T-helper 1 cell treated with Interleukin-12 subunit alpha and Interleukin-12 subunit beta and Interleukin-4 antibody, amounts not matched to agents 30 ng/mL and 1 ng/mL, for 36 hours (primary cell): ENCODE measurements around the gene GHR. TPM values are rescaled to one million over a fixed set of nuclear protein-coding genes. Genes with fewer than 3 reads are reported as not detected.
"Not testable (repeated sequence)": the region's sequence is repeated elsewhere in the genome, so short reads cannot be mapped to it uniquely, and the experiment has no call there.

Source experiments
- intact Hi-C: fragments of 100-400 bp; cut with micrococcal nuclease; formaldehyde crosslinking; loops from one replicate; pipeline ENCODE4 v1.15.1; 2024
- total RNA-seq: library from RNA; stranded (reverse); gene quantifications from 2 replicates; pipeline ENCODE4 v1.2.3, GENCODE V29; 2022

Gene GHR
- total RNA-seq, 1 donor from 2014 or later = not detected

DNA sequence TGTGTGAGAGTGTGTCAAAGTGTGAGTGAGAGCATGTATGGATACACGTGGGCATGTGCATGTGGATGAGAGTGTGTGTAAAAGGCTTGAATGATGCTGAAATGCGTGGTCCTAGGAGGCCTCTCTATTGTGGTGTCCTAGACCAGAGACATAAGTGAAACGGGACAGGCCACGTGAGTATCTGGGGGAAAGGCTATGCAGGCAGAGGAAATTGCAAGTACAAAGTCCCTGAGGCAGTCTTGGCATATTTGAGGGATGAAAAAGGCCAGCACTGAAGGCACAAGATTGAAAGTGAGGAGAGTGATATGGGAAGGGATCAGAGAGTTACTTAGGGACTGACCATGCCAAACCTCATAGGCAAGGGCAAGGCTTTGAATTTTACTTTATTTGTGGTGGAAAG is 266.2 kb downstream of the GHR start:
- intact Hi-C loops = no loop called here

DNA sequence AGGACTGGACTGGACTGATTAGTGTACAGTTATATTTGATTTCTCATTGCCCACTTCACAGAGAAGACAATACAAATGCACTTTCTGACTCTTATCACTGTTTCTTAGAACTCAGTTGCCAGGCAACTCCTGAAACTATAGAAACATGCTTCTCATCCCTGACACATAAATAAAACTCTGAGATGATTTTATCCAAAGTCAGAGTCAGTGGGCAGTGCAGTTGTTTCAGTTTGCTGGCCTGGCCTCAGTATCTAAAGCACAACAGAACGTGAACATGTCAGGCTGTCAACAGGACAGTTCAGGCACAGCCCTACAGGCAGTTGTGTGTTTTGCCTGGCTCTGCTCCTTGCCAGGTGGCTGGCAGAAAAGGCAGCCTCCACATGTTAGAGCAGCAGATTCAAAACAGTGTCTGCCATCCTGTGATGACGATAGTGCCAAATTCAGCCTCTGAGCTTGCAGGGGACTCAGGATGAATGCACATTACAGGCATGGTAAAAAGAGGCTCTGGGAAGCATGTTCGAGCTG is 268.2 kb downstream of the GHR start:
- intact Hi-C loops = no loop called here

DNA sequence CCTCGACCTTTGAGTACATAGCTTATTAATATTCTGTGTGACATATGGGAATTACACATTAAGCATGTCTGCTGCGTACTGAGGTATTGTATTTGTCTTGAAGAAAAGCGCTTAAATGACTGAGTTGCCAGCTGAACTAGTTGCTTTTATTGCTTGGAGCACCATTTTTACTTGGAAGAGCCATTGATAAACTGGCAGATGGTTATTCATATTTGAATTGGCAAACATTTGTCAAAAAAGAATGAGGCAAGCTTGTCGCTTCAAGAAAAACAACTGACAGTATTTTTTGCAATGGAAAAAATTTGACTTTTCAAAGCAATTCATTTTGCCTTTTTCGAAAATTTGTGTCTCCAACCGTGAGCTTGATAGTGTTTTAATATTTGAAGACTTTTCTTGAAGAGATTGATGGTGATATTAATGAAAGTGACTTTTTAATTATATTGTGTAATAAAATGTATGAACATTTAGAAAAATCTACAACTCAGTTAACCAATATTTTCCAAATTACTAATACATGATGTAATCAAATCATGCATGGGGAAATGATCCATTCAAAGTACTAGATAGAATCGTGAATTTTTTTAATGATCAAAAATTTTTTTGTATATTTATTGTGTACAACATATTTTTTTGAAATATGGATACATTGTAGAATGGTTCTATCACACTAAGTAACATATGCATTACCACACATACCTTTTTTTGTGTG is 278.3 kb downstream of the GHR start:
- intact Hi-C loops = no loop called here

DNA sequence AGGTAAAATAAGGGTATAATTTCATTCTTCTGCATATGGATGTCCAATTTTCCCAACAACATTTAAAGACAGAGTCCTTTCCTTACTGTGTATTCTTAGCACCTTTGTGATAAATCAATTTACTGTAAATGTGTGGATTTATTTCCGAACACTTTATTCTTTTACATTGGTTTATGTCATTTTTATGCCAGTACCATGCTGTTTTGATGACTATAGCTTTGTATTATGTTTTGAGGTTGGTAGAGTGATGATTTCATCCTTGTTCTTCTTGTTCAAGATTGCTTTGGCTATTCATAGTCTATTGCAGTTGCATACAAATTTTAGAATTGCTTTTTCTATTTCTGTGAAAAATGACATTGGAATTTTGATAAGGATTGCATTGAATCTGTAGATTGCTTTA is 280.0 kb downstream of the GHR start:
- intact Hi-C loops = no loop called here

DNA sequence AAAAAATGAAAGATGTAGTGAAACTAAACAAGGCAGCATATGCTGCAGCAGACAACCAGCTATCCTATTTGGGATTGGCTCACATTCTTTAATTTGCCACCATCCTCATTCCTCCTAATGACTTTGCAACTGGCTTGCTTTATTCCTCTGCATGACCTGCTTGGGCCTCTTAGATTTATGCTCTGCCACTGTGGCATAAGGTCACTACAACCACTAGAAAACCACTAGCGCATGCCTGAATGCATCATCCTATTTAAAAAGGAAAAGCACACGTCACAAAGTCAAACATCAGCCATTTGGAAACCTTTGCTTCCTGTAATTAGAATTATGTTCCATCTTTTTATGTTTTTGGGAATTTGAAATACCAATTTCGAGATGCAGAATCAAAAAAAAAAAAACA is 292.5 kb downstream of the GHR start:
- intact Hi-C loops = no loop called here

DNA sequence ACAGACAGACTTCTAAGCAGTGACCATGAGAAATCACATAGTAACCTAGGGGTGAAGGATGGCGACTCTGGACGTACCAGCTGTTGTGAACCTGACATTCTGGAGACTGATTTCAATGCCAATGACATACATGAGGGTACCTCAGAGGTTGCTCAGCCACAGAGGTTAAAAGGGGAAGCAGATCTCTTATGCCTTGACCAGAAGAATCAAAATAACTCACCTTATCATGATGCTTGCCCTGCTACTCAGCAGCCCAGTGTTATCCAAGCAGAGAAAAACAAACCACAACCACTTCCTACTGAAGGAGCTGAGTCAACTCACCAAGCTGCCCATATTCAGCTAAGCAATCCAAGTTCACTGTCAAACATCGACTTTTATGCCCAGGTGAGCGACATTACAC is 295.4 kb downstream of the GHR start:
- intact Hi-C loops = loop anchor here (2.0 kb wide), 1 partner anchor 48 kb away; no protein-coding TSS in a partner anchor

DNA sequence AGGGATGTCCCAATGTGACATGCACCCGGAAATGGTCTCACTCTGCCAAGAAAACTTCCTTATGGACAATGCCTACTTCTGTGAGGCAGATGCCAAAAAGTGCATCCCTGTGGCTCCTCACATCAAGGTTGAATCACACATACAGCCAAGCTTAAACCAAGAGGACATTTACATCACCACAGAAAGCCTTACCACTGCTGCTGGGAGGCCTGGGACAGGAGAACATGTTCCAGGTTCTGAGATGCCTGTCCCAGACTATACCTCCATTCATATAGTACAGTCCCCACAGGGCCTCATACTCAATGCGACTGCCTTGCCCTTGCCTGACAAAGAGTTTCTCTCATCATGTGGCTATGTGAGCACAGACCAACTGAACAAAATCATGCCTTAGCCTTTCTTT is 295.8 kb downstream of the GHR start:
- intact Hi-C loops = loop anchor here (2.0 kb wide), 1 partner anchor 48 kb away; no protein-coding TSS in a partner anchor

DNA sequence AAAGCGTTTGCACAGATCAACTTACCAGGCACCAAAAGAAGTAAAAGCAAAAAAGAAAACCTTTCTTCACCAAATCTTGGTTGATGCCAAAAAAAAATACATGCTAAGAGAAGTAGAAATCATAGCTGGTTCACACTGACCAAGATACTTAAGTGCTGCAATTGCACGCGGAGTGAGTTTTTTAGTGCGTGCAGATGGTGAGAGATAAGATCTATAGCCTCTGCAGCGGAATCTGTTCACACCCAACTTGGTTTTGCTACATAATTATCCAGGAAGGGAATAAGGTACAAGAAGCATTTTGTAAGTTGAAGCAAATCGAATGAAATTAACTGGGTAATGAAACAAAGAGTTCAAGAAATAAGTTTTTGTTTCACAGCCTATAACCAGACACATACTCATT is 297.0 kb downstream of the GHR start:
- intact Hi-C loops = no loop called here

DNA sequence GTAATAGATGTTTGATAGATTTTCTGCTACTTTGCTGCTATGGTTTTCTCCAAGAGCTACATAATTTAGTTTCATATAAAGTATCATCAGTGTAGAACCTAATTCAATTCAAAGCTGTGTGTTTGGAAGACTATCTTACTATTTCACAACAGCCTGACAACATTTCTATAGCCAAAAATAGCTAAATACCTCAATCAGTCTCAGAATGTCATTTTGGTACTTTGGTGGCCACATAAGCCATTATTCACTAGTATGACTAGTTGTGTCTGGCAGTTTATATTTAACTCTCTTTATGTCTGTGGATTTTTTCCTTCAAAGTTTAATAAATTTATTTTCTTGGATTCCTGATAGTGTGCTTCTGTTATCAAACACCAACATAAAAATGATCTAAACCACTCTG is 298.2 kb downstream of the GHR start:
- intact Hi-C loops = no loop called here

DNA sequence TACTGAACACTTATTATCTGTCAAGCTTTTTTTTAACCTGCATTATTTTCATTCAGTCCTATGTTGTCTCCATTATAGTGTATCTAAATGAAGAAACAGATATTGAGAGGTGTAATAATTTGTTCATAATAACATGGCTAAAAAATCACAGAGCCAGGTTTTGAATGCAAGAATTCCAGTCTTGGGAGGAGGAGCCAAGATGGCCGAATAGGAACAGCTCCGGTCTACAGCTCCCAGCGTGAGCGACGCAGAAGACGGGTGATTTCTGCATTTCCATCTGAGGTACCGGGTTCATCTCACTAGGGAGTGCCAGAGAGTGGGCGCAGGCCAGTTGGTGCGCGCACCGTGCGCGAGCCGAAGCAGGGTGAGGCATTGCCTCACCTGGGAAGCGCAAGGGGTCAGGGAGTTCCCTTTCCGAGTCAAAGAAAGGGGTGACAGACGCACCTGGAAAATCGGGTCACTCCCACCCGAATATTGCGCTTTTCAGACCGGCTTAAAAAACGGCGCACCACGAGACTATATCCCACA is 311.4 kb downstream of the GHR start:
- intact Hi-C loops = not testable (repeated sequence)

DNA sequence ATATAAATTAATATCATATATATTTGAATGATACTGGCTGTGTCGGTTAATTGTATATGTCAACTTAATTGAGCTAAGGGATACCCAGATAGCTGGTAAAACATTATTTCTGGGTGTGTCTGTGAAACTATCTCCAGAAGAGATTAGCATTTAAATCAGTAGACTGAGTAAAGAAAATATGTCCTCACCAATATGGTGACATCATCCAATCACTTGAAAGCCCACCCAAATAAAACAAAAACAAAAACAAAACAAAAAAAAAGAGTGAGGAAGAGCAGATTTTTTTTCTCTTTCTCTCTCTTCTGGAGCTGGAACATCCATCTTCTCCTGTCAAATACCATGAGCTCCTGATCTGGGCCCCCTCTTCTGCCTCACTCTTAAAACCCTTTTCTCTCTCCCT is 317.7 kb downstream of the GHR start:
- intact Hi-C loops = no loop called here

DNA sequence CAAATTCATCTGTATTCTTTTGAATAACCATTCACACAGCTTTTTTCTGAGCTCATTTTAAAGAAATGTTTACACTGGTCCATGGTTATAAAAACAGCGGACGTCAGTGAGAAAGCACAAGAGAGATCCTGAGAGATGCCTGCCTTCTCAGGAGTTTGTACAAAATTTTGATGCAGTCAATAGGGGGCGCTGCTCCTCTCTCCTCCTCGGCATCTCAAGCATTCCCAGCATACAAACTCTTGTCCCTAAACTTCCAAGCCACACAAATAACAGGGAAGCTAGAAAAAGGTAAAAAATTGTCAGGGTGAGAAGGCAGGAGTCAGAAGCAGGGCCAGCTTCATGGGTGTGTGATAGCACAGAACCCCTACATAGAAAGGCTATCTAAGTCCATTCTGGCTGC is 322.2 kb downstream of the GHR start:
- intact Hi-C loops = no loop called here

DNA sequence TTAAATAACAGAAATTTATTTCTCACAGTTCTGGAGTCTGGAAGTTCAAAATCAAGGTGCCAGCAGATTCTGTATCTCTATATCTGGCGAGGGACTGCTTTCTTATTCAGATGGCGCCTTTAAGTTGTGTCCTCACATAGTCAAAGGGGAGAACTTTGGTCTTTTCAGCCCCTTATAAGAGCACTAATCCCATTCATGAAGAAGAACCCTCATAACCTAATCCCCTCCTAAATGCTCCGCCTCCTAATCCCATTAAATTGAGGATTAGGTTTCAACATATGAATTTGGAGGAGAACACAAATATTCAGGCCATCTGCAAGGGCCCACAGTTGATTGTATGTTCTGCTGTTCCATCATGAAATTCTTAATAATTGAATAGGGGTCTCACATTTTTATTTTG is 322.6 kb downstream of the GHR start:
- intact Hi-C loops = no loop called here

DNA sequence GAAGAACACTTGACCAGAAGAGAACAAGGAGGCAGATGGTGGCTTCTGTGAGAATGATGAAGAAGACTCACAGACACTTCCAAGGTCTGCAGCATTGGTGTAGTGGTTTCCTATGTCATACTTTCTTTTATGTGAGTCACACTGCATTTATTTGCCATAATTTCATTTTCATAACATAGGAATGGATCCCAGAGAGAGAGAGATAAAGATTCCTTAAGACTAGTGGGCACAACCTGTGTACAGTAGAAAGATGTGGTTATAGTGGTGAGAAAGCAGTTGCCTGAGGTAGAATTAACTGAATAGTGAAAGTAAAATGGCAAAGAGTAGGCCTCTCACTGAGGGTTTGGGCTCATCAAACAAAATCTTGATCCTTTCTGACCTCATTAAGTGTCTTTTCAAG is 325.8 kb downstream of the GHR start:
- intact Hi-C loops = loop anchor here (2.0 kb wide), 1 partner anchor 290 kb away; no protein-coding TSS in a partner anchor

DNA sequence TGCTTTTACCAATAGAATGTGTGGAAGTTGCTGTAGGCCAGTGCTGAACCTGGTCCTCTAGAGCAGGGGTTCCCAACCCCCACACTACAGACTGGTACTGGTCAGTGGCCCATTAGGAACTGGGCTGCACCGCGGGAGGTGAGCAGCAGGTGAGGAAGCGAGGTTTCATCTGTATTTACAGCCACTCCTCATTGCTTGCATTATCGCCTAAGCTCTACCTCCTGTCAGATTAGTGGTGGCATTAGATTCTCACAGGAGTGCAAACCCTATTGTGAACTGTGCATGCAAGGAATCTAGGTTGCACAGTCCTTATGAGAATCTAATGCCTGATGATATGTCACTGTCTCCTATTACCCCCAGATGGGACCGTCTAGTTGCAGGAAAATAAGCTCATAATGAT is 327.3 kb downstream of the GHR start:
- intact Hi-C loops = no loop called here

DNA sequence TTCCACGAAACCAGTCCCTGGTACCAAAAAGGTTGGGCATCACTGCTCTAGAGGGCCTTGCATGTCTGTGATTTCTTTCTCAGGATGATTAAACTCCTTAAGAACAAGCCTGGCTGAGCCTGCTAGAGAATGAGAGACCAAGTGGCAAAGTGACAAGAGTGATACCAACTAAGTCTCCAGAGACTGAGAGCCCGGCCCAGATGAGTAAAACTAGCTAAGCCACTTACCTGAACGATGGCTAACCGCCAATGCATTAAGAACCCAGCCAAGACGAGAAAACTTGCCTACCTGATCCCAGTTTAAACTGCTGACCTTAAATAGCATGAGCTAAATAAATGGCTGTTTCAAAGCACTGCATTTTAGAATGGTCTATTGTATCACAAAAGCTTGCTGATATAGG is 327.8 kb downstream of the GHR start:
- intact Hi-C loops = no loop called here

DNA sequence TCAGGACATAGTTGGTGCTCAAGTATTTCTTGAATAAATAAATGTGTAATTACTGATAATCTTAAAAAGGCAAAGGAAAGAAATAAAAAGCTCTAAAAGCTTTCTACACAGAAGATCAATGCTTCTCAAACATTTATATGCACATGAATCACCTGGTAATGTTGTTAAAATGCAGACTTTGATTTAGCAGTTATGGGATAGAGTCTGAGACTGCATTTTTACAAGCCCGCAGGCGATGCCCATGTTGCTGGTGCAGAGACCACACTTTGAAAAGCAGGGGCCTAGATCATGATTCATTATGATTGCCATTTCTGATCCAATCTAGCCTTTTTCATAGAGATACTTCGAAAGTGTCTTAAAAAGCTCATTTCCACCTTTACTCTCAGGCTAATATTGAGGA is 329.9 kb downstream of the GHR start:
- intact Hi-C loops = no loop called here

DNA sequence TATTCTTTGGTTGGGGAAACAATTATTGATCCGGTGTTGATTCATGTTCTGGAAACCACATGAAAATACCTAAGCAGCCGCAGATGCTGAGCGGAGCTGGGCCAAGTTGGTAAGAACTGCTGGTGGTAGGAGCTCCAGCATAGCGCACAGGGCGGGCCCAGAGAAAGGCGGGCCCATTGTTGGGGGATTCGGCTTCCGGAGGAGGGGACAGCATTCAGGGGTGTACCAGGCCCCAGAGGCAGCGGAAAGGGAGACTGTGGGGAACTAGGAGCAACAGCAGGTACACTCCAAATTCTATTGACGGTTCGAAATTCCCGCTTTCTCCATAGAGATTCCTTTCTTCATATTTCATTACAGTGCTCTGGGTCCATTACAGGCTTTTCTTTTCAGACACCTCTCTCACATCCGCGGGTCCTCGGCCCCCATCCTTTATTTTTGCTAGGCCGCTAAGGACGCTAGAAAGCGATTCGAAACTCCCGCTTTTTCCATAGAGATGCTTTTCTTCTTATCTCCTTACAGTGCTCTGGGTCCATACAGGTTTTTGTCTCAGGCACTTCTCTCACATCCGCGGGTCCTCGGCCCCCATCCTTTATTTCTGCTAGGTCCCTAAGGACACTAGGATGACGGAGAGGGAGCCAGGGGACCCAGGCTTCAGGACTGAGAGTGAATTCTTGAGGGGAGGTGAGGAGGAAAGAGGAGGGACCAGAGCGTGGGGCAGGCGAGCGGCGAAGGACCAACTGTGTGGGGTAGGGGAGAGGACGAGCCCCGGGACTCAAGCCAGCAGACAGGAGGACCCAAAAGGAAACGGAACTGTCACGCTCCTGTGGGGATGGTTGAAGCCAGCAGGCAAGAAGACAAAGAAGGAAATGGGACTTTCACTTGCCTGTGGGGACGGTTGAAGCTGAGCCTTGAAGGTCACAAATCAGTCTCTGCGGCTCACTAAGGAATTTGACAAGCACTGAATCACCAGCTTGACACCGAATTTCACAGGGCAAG is 333.7 kb downstream of the GHR start, which contains the start of gene CCDC152:
Gene CCDC152 (plus strand): TSS at position 213 of the 996 bp plus-strand sequence. CDS start 2,304 bp downstream, outside the sequence.
- intact Hi-C loops = loop anchor here (5.0 kb wide), 1 partner anchor 885 kb away; the partner anchor contains the start of gene OXCT1

DNA sequence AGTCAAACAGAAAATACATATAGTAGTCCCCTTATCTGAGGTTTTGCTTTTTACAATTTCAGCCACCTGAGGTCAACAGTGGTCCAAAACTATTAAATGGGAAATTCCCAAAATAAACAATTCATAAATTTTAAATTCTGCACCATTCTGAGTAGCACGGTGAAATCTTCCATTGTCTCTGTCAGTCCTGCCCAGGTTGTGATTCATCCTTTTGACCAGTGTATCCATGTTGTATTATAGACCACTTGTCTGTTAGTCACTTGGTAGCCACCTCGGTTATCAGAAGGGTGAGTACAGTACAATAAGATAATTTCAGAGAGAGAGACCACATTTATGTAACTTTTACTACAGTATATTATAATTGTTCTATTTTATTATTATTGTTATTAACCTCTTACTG is 336.2 kb downstream of the GHR start:
- intact Hi-C loops = loop anchor here (5.0 kb wide), 1 partner anchor 887 kb away; the partner anchor contains the start of gene OXCT1

DNA sequence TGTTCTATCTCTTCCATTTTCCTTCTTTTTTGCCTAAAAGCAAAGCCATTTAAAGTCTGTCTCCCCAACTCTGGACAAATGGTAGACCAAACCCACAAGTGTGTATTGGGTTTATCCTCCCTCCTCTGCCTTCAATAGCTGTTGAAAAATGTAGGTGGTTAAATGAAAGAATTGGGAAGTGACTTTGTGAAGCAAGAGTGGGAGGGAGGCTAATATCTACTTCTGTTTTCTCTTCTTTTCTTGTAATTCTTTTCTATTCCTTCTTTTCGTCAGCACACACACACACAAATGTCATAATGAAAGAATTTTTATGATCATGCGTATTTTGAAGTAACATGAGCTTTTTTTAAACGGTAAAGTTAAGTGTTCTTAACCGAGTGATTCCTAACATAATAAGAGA is 337.2 kb downstream of the GHR start:
- intact Hi-C loops = no loop called here

DNA sequence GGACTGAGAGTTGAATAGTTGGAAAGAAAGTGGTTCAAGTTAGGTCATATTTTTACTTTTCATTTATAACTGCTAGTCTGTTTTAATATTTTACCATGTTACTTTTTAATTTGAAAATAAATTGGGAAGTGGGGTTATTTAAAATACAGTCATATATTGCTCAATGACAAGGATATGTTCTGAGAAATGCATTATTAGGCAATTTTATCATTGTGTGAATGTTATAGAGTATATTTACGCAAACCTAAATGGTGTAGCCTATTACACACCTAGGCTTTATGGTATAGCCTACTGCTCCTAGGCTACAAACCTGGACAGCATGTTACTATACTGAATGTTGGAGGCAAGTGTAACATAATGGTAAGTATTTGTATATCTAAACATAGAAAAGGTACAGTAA is 338.6 kb downstream of the GHR start:
- intact Hi-C loops = no loop called here
